ENCODE results near the gene SERPINA5. TPM values are rescaled to one million over a fixed set of nuclear protein-coding genes. Genes with fewer than 3 reads are reported as not detected.

Gene SERPINA5
- total and polyA plus RNA-seq, 5 donors, result 4.6 to 14.4 (median 13.6) TPM

DNA sequence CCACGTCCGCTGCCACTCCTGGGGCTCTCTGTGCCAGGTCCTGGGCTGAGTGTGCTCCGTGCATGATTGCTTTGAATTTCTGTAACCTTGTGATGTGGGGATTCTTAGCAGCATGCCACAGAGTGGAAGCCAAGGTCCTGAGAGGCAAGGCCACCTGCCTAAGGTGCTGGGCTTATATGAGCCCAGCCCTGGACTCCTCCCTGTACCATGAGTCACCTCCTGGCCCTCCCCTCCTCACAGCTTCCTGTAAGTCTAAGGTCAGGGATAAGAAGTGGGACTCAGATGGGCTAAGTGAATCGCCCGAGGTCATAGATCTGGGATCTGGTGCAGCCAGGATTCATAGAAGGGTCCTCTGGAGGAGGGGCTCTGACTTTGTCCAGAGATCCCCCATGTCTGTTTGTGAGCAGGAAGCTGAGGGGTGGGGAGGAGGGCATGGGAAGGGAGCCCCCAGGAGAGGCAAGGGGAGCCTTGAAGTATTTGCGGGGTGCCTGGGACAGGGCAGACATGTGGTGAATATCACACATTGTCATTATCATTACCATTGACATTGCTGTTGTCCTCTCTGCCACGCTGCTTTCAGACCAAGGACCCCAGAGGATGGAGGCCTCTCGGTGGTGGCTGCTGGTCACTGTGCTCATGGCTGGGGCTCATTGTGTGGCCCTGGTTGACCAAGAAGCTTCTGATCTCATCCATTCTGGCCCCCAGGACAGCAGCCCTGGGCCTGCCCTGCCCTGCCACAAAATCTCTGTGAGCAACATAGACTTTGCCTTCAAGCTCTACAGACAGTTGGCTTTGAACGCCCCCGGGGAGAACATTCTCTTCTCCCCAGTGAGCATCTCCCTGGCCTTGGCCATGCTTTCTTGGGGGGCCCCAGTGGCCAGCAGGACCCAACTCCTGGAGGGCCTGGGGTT lies 59.8 kb downstream of the SERPINA5 start:
- no peak for DNase-seq
- Histone ChIP-seq H3K4me3 (ENCODE audit: low read length) (no peak overlapping the region), H3K27ac (ENCODE audit: low read length) (no peak overlapping the region), H3K9me3 (ENCODE audit: control insufficient read depth, low read length) (no peaks in the 10 kb centered on the region), H3K27me3 (ENCODE audit: control insufficient read depth, insufficient read depth) (no peaks in the 10 kb centered on the region), H3K4me1 (ENCODE audit: control insufficient read depth, insufficient read depth, low read length) (no peaks in the 10 kb centered on the region)
- 85% methylated on average over 10 of the region's 10 CpGs for WGBS
- no peak for ATAC-seq
- intact Hi-C loops (cut with DNase I), result no loop called here

DNA sequence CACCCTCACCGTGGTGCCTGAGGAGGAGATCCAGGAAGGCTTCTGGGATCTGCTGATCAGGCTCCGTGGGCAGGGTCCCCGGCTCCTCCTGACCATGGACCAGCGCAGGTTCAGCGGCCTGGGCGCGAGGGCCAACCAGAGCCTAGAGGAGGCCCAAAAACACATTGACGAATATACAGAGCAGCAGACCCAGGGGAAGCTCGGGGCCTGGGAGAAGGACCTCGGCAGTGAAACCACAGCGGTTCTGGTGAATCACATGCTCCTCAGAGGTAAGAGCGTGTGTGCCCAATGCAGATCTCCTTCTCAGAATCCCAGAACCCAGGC lies 60.4 kb downstream of the SERPINA5 start:
- H3K9me3 ChIP-seq (ENCODE audit: control insufficient read depth, low read length), result no peaks in the 10 kb centered on the region
- intact Hi-C loops (cut with DNase I), result no loop called here
- ATAC-seq (no peak), DNase-seq (no peak)
- no peak overlapping the region for H3K27ac ChIP-seq (ENCODE audit: low read length)
- 90% methylated on average over 12 of the region's 12 CpGs for WGBS
- H3K4me1 ChIP-seq (ENCODE audit: control insufficient read depth, insufficient read depth, low read length), result no peaks in the 10 kb centered on the region
- no peak overlapping the region for H3K4me3 ChIP-seq (ENCODE audit: low read length)
- no peaks in the 10 kb centered on the region for H3K27me3 ChIP-seq (ENCODE audit: control insufficient read depth, insufficient read depth)

Other genes with a start within 250 kb of the SERPINA5 start
- not detected for gene SERPINA2, start 214.7 kb upstream of the SERPINA5 start, total RNA-seq
- not detected for gene SERPINA2, start 214.7 kb upstream of the SERPINA5 start, polyA plus RNA-seq
- gene SERPINA1, start 192.8 kb upstream of the SERPINA5 start, total RNA-seq, result 10 to 100 TPM in 1 of 4 donors, 1 to 10 TPM in 3; 3.1 to 10.3 (median 8.4) TPM
- 2.0 TPM for gene SERPINA1, start 192.8 kb upstream of the SERPINA5 start, polyA plus RNA-seq
- not detected for gene SERPINA11, start 128.6 kb upstream of the SERPINA5 start, total RNA-seq
- not detected for gene SERPINA11, start 128.6 kb upstream of the SERPINA5 start, polyA plus RNA-seq
- gene SERPINA9, start 105.2 kb upstream of the SERPINA5 start, total RNA-seq, result not detected
- gene SERPINA9, start 105.2 kb upstream of the SERPINA5 start, polyA plus RNA-seq, result not detected
- gene SERPINA12, start 72.0 kb upstream of the SERPINA5 start, total RNA-seq, result not detected
- gene SERPINA12, start 72.0 kb upstream of the SERPINA5 start, polyA plus RNA-seq, result not detected
- not detected for gene SERPINA4, start 20.0 kb upstream of the SERPINA5 start, total RNA-seq
- not detected for gene SERPINA4, start 20.0 kb upstream of the SERPINA5 start, polyA plus RNA-seq
- 100 to 1,000 TPM in 3 of 4 donors, 10 to 100 TPM in 1; 56.4 to 390 (median 216) TPM for gene SERPINA3, start 31.0 kb downstream of the SERPINA5 start, total RNA-seq
- gene SERPINA3, start 31.0 kb downstream of the SERPINA5 start, polyA plus RNA-seq, result 114 TPM
- gene GSC, start 188.7 kb downstream of the SERPINA5 start, total RNA-seq, result not detected
- gene GSC, start 188.7 kb downstream of the SERPINA5 start, polyA plus RNA-seq, result 0.14 TPM

Data from right cardiac atrium (tissue), 5 donors.